GM18511 (cell line): Measurements from ENCODE around the gene ELAC1.
"Not testable (repeated sequence)": the region's sequence is repeated elsewhere in the genome, so short reads cannot be mapped to it uniquely, and the experiment has no call there.

Source experiments
- ATAC-seq: cut with Tn5 transposase; IDR thresholded peaks from one replicate; pipeline ENCODE4 v1.9.1; 2021; ENCODE audit warnings: mild to moderate bottlenecking, moderate library complexity; ENCODE audit not compliant: unreplicated experiment

The ELAC1 gene

GRCh38 chr18:50972404-50972803 lies 4.6 kb downstream of the ELAC1 start:
- ATAC-seq: not testable (repeated sequence)

- ATAC-seq: no peak
Observed at GRCh38 chr18:50973367-50974126, 5.7 kb downstream of the ELAC1 start.

- no peak for ATAC-seq
Observed at GRCh38 chr18:50977037-50977760, 9.4 kb downstream of the ELAC1 start.

- no peak for ATAC-seq
Observed at GRCh38 chr18:50981381-50981780, 13.5 kb downstream of the ELAC1 start.

- no peak for ATAC-seq
Observed at GRCh38 chr18:50982086-50982801, 14.4 kb downstream of the ELAC1 start.

GRCh38 chr18:50982802-50983179 lies 15.0 kb downstream of the ELAC1 start:
- no peak for ATAC-seq

- ATAC-seq: no peak
Observed at GRCh38 chr18:50986360-50987087, 18.7 kb downstream of the ELAC1 start.

- no peak for ATAC-seq
Observed at GRCh38 chr18:50987261-50987660, 19.4 kb downstream of the ELAC1 start.

GRCh38 chr18:50989711-50990110 lies 21.9 kb downstream of the ELAC1 start:
- no peak for ATAC-seq

GRCh38 chr18:50992351-50992762 lies 24.5 kb downstream of the ELAC1 start:
- ATAC-seq: no peak

- no peak for ATAC-seq
Observed at GRCh38 chr18:50994031-50994430, 26.2 kb downstream of the ELAC1 start.

GRCh38 chr18:51003174-51003573 lies 35.3 kb downstream of the ELAC1 start:
- ATAC-seq: not testable (repeated sequence)

- no peak for ATAC-seq
Observed at GRCh38 chr18:51006061-51006818, 38.4 kb downstream of the ELAC1 start.

GRCh38 chr18:51006948-51007789 lies 39.3 kb downstream of the ELAC1 start:
- no peak for ATAC-seq

- ATAC-seq: no peak
Observed at GRCh38 chr18:51007790-51008139, 39.9 kb downstream of the ELAC1 start.

GRCh38 chr18:51009072-51009471 lies 41.2 kb downstream of the ELAC1 start:
- no peak for ATAC-seq

- no peak for ATAC-seq
Observed at GRCh38 chr18:51010218-51010617, 42.4 kb downstream of the ELAC1 start.

- no peak for ATAC-seq
Observed at GRCh38 chr18:51011709-51012108, 43.9 kb downstream of the ELAC1 start.

- ATAC-seq: no peak
Observed at GRCh38 chr18:51012441-51012840, 44.6 kb downstream of the ELAC1 start.

GRCh38 chr18:51013259-51013658 lies 45.4 kb downstream of the ELAC1 start:
- no peak for ATAC-seq
